GDM1 (cell line): ENCODE measurements around the gene SLFNL1.

Experiments
- DNase-seq: peaks from one replicate; lab custom pipeline; 2025; lab: John Stamatoyannopoulos, UW

The SLFNL1 gene

DNA sequence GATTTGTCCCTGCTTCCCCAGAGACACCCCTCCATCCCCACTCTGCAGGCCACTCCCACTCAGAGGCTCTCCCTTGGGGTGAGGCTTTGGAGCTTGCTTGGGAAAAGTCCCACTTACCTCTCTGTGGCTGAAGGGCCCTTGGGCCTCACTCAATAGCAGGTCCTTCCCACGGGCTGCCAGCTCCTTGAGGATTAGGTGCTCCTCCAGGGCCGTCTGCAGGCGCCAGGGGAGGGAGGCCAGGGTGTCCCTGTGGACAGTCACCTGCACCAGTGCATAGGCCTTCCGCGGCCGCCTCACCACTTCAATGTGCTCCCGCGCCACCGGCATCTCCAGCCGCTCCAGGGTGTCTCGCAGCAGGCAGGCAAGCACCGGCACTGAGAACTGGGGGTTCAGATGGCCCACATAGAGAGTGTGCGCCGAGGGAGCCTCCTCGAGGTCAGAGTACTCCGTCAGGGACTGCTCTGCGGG is 1.4 kb downstream of the SLFNL1 start:
- DNase-seq = no peak

DNA sequence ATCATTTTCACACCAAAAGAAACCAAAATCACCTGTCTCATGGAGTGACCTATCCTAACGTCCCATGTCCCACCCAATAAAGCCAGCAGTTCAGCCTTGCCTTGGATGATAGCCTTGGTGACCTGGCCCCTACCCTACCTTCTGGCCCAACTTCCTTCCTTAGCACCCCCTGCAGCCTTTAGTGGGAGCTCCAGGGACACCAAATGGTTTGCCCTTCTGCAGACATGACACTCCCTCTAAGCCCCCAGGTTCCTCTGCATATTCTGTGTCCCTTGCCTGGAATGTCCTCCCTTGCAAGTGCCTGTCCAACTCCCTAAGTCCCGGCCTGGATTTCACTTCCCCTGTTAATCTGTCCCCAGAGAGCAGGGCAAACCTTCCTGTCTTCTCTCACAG is 2.2 kb downstream of the SLFNL1 start:
- DNase-seq = no peak

DNA sequence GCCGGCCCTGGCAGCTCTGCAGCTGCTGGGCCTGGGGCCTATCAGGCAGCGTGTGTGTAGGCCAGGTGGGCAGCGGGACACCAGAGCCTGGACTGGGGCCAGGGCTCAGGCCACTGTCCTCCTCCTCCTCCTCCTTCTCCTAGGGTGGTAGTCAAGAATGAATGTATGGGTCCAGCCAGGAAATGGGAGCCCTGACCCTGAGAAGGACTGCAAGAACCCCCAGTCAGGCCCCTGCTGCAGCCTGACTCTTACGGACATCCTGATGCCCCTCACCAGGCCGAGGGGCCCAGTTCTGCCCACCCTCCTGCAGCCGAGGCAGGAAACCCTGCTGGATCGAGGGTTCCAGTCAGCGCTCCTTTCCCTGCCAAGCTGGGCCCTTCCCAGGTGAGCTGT is 3.5 kb downstream of the SLFNL1 start:
- DNase-seq = no peak

DNA sequence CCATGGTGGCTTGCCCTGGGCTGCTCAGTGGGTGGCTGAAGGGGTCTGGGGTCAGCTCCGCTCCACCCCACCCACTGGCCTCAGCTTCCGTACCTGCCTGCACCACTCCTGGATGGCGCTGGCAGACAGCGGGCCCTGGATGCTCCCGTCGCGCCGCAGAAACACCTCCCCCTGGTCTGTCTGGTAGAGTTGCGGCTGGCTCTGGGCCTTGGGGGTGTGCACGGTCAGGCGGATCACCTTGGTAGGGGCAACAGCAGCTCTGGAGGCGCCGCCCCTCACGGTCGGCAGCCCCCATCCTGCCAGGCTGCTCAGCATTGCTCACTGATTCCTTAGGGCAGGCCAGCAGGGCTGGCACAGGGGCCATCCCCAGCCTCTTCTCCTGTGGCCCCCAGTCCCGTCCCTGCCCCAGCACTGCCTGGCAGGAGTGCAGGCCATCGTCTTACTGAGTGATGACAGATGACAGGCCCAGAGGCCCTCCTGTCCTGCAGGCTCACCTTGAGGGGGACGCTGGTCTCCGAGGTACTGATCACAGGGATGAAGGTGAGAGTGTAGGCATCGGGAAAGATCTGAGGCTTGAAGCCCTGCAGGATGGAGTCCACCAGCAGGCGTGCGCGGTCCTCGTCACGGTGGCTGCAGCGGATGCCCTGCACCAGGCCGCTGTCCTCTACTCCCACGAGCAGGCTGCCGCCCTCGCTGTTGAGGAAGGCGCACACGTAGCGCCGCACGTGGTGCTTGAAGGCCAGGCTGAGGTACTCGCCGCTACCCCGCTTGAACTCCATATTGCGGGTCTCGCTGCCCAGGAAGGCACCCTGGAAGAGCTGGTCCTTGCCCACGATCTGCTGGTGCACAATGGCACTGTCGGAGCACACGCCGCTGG is 4.1 kb downstream of the SLFNL1 start:
- DNase-seq = no peak

DNA sequence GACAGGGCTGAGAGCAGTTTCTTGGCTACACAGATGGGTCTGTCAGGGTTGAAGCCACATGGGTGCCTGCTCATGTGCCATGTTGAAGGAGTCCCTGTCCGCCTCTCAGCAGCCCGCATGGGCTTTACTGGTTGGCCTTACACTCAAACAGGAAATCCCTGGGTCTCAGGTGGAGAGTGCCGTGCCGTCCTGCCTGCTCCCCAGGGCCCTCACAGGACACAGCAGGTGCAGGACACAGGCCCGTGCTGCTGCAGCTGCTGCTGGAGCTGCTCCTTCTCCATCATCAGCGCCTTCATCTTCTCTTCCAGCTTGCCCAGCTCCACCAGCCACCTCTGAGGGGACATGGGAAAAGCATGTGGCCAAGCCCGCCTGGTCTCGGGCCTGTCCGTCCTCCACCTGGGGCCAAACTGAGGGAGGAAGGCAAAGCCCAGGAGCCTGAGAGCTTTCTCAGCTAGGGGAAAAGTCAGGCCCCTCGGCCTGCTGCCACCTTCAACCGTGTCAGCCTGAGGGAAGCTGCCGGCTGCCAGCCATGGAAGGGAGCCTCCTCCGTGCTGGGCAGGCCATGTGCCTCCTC is 5.5 kb downstream of the SLFNL1 start:
- no peak for DNase-seq

DNA sequence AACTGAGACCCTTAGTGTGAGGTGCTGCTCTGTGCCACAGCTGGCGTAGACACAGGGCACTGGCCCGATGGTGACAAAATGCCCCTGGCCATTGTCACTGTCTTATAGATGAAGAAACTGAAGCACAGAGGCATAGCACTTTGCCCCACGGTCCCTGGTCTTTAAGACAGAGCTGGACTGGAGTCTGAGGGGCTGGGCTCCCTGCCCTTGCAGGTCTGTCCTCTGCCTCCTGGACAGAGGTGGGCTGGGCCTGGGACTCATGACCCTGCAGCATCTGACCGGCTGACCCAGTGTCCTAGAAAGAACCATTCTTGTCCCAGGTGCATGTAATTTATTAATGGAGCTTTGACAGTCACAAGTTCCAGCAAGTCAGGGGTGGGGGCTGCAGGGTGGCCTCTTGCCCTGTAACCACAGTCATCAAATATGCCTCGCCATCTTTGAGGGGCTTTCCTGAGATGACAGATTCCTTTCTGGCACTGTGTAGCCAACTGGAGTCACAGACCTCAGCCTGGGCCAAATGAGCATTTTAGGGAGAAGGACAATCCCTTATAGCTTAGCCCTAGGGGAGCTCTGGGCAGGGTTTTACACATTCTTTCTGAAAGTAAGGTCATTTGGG is 6.1 kb downstream of the SLFNL1 start:
- DNase-seq = no peak

DNA sequence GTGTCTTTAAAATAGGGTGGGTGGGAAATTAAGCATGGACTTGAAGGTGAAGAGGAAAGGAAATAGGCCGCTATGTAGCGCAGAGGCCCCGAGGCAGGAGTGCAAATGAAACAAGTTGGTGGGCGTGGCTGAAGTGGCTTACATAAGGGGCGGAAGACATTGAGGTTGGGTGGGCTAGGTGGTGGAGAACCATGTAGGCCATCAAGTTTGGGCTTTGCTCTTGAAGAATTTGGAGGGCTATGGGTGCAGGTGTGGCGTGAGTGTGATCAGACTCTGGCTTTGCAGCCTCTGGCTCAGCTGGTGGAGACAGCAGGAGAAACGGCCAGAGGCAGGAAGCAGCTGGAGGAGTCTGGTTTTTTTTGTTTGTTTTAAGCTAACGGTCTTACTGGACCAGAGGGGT is 6.7 kb downstream of the SLFNL1 start:
- no peak for DNase-seq

DNA sequence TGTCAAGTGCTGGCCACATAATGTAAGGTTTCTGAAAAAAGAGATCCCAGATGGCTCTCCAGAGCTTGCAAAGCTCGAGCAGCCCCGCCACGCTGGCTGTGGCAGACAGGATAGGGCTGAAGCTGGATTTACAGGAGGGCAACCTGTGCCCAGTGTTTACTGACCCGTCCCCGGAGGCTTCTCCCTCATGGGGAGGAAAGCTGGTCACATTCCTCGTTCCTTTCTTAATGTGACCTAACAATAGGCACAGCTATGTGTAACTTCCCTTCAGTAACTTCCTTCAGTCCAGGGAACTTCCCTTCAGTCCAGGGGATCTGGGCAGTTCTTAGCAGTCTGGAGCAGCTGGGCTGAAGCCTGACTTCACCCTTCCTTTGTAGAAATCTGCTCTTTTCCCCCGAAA is 7.7 kb downstream of the SLFNL1 start:
- no peak for DNase-seq

DNA sequence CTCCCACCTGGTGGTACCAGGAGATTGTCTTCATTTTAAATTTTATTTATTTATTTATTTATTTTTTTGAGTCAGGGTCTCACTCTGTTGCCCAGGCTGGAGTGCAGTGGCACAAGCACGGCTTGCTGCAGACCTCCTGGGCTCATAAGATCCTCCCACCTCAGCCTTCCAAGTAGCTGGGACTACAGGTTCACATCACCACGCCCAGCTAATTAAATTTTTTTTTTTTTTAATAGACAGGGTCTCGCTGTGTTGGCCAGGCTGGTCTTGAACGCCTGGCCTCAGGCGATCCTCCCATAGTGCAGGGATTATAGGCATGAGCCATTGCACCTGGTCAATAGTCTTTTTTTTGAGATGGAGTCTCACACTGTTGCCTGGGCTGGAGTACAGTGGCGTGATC is 8.5 kb downstream of the SLFNL1 start:
- DNase-seq = no peak

DNA sequence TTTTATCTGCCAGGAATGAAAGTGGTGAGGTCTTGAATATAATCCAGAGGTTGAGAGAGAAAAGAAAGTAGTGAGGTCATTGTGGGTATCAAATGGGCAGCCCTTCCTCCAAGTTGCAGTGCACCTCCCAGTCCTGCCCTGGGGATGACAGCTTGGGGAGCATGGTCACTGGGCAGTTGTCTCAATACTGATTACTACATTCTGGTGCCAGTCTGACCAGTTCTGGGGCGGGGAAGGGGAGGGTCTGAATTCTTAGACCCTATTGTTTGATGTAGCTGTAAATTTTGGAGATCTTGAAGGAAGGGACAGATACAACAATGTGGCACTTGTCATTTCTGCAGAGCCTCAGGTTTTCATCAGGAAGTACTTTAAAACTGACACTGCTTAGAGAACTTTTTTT is 11.2 kb downstream of the SLFNL1 start:
- DNase-seq = no peak

DNA sequence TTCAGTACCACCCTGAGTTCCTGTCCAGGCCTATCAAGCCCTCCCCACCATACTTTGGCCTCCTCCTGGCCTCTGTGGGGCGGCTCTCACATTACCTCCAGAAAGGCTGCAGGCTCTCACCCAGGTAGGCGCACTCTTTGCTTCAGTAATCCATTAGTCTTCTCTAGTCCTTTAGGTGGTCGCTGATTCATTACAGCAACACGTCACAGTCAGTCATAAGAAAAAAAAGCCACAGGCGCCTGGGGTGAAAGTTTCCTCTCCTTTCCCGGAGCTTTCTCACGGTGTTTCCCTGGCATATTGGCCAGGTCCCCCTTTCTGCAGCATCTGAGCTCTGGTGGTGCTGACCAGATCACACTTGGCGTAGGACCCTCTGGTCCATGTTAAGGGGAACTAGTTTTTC is 12.1 kb downstream of the SLFNL1 start:
- DNase-seq = no peak

DNA sequence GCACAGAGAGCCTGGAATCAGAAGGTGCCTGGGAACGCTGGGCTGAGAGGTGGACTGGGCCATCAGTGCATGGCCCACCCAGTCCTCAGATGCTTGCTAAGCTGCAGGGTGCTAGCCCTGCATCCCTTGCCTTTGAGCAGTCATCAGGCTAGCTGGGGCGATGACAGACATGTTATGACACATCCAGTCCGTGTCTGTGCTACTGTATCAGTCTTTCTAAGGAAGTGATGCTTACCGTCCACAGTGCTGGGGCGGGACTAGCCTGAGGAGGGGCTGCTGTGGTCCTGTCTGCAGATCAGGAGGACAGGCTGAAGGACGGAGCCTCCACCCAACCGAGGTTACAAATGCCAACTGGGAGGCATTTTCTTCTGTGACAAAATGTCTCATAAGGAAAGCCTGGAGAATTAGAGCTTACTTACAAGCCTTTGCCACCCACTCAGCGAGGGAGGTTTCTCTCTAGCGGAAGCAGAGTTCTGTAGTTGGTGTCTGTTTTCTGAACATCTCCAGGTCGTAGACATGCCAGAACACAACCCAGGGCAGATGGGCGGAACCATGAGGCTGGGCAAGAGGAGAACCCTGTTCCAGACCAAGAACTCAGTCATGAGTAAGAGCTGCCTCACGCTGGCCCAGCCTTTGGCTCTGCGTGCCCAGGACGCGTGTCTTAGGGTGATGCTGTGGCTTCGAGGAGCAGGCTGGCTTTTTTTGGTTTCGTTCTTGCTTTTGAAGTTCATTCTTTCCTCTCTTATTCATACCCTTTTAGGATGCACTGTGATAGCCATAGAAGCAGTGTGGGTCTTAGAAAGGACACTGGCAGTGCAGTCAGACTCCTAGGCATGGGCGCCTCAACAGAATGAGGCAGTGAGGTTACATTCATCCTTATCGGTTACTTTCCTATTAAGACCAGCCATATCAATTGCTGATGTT is 14.3 kb downstream of the SLFNL1 start:
- DNase-seq = no peak

DNA sequence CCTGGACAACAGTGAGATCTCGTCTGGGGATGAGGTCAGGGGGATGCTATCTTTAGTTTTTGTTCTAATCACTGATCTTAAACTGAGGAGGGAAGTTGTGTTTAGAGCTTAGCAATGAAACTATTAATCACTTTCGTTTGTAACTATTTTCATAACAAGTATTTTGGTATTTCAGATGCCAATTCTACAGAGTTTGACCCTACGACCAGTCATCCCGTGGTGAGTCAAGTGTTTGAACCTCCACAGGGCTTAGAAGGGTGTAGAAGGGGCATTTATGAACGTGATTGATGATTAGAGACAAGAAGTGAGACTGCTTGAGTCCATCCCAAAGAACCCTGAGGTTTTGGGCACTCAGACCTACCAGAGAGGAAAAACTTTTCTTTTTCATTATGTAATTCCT is 15.6 kb downstream of the SLFNL1 start:
- no peak for DNase-seq

DNA sequence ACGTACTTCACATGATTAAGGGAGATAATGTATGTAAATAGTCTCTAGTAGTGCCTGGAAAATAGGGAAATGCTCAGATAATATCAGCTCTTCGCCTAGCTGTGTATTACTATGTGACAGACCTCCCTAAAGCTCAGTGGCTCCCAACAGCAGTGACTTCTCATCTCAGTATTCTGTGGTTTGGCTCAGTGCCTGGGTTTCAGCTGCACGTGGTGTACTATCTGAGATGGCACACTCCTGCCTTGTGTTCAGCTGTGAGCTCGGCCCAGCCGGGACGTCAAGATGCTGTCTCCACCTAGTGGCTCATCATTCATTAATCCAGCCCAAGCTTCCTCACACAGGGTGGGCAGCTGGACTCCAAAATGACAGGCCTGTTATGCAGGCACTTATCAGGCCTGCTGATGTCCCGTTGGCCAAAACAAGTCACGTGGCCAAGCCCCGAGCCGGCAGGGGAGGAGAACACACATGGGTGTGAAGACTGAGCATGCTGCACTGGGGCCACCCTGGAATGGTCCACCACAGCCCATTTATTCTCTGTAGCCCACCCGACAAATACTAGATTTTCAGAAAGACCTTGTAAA is 17.8 kb downstream of the SLFNL1 start:
- peak; percentile 79 for DNase-seq

DNA sequence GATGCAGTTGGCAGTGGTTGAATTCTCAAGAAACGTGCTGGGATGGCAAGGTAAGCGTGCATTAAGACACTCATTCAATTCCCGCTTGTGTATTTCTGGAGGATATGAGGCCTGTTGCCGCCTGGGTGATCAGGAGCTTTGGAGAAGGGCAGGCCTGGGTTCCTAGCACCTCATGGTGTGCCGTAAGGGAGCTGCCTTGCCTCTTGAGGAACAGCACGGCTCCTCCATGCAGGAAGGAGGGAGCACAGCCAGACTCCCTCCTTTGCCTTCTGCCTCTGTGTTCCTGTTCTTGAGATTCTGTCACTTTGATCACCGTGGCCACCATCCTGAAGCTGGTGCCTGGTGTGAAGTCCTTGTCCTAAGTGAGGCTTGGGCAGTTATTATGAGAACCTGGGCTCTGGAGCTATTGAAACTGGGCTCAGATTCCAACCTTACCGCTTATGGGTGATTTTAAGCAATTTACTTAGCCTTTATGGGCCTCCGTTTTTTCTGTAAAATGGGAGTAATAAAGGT is 18.3 kb downstream of the SLFNL1 start:
- DNase-seq = no peak

DNA sequence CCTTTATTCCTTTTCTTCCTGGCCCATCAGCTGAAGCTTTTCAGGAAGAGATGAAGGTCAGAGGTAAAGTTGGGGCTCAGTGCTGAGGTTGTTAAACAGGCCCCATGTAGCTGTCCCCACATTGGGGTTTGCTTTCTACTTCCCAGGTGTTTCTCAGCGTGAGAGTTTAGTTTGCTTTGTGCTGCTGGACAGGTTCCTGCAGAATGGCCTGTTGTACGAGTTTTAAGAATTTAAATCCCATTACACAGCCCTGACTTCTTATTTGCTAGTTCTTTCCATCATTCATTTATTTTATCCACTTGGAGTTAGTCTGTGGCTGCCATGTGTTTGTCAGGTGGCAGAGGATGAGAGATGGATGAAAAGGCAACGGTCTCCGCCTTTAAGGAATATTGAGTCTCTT is 22.9 kb downstream of the SLFNL1 start:
- DNase-seq = no peak

DNA sequence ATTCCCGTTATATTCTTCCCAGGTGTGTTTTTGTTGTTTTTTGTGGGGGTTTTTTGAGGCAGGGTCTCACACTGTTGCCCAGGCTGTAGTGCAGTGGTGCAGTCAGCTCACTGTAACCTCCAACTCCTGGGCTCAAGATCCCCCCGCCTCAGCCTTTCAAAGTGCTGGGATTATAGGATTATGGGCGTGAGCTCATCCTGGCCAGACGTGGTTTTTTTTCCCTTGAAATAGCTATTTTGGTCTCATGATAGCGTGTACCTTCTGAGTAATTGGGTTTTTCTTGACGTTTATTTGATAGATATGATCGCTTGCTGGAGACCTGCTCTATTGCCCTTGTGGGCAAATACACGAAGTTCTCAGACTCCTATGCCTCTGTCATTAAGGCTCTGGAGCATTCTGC is 24.4 kb downstream of the SLFNL1 start:
- DNase-seq = no peak

DNA sequence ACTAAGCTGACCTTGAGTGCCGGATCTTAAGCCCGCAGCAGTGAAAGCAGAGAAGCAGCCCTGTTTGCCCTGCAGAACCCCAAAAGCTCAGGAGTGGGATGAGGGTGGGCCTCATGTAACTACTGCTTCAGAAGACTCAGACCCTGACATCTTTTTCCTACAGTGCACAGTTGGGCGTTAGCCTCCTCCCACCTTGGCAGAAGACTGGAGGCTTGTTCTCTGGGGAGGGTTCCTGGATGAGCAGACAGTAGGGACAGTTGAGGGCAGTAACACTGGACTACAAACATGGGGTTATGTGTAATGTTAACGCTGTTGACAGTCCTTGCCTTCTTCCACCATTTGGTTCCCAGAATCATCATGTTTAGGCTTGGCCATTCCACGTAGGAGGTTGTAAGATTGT is 32.5 kb downstream of the SLFNL1 start:
- DNase-seq = no peak

DNA sequence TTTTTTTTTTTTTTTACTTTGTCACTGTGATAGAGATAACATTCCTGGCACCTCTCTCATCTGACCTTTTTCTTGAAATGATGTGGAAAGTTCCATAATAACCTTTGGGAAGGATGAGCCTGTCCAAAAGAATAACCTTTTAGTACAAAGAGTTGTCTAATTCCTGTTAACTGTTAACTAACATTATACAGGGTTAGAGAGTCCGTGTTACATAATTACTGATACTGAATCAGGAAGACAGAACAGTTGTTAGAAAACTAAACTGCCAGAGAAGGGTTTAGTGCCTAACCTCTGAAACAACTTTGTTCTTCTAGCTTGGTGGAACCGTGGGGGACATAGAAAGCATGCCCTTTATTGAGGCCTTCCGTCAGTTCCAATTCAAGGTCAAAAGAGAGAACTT is 33.2 kb downstream of the SLFNL1 start:
- DNase-seq = no peak

DNA sequence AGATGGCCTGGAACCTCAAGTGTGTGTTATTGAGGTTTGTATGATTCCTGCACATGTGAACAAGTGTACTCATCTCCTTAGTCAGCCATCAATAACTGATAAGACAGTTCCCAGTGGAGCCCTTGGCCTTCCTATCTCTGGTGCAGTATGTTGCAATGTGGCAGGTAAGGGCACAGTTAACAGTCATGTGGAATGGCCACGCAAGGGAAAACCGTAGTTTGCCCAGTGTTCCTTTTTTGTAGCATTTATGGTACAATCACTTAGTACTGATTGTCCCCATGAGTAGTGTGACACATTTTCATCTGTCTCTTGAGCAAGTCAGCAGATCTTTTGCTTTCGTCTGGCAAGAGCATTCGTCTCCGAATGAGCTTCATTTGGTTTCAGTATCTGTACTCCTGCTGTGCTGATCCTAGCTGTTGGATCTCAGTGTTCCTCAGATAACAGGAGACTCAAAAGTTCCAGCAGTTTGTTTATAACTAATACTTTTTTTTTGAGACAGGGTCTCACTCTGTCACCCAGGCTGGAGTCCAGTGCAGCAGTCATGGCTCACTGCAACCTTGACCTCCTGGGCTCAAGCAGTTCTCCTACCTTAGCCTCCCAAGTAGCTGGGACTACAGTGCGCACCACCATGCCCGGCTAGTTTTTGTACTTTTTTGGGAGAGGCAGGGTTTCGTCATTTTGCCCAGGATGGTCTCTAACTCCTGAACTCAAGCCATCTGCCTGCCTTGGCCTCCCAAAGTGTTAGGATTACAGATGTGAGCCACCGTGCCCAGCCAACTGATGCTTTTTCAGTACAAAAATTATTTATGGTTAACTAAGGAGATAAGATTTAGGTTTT is 33.9 kb downstream of the SLFNL1 start:
- DNase-seq = no peak

DNA sequence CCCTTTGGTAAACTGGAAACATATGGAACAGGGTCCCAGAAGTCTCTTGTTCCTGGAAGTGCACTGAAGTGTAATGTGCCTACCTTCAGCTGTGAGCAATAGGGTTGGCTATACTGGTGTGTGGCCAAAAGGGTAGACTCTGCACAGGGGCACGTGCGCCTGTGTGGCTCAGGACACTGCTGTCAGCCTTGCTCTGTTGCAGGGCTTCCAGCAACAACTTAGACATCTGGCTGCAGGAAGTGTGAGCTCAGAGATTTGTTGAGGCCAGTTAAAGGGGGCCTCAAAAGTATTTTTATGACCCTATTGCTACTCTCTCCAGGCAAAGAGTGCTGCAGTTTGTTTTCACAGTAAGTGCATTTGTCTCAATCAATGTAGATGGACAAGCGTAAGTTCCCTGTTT is 34.6 kb downstream of the SLFNL1 start:
- no peak for DNase-seq
